Keratinocyte (primary cell): ENCODE measurements around the gene FFAR2. TPM values are rescaled to one million over a fixed set of nuclear protein-coding genes. Genes with fewer than 3 reads are reported as not detected.

Experiments used
- DNase-seq: peaks from one replicate; pipeline ENCODE4 v3.0.0-alpha.2; 2011; ENCODE audit warnings: low read depth, missing footprints, low spot score
- FAIRE-seq: peaks from 2 replicates; lab custom pipeline; 2011; peaks lifted over from hg19 to GRCh38; lab: Jason Lieb, UNC
- H2AFZ ChIP-seq: 2 replicates; pipeline ENCODE4 v1.6.0; 2012; ENCODE audit warnings: low read length, control low read depth, inconsistent platforms; ENCODE audit not compliant: control insufficient read depth
- H3K27ac ChIP-seq: 2 replicates; pipeline ENCODE4 v1.5.1; 2011; ENCODE audit warnings: low read length; ENCODE audit not compliant: control insufficient read depth, insufficient read depth
- H3K27me3 ChIP-seq: 3 replicates; pipeline ENCODE4 v1.6.0; 2011; ENCODE audit warnings: low read length; ENCODE audit not compliant: control insufficient read depth, insufficient read depth; ENCODE audit errors: extremely low read depth
- H3K36me3 ChIP-seq, 2 experiments: 2 replicates in 1 of 2; 3 replicates in 1 of 2; pipeline ENCODE4 v1.5.1; 2011; ENCODE audit warnings: low read length in 2 of 2, mild to moderate bottlenecking in 1 of 2; ENCODE audit not compliant: control insufficient read depth in 2 of 2, insufficient read depth in 2 of 2; ENCODE audit errors: extremely low read depth in 1 of 2
- H3K4me1 ChIP-seq: 3 replicates; pipeline ENCODE4 v1.5.1; 2011; ENCODE audit warnings: low read length; ENCODE audit not compliant: control insufficient read depth, insufficient read depth; ENCODE audit errors: extremely low read depth
- H3K4me2 ChIP-seq: 3 replicates; pipeline ENCODE4 v1.6.0; 2011; ENCODE audit warnings: low read depth, low read length; ENCODE audit not compliant: control insufficient read depth, insufficient read depth; ENCODE audit errors: extremely low read depth
- H3K4me3 ChIP-seq, 3 experiments: fragments of 200-600 bp in 1 of 3; sonication (generic) in 1 of 3; 2 replicates in 2 of 3; 3 replicates in 1 of 3; pipeline ENCODE4 v1.5.1; 2011 to 2016; ENCODE audit warnings: low read length in 3 of 3, mild to moderate bottlenecking in 3 of 3, control low read depth in 2 of 3, inconsistent platforms in 1 of 3, low read depth in 1 of 3, mixed read lengths in 1 of 3, mixed run types in 1 of 3, moderate library complexity in 1 of 3; ENCODE audit not compliant: control insufficient read depth in 2 of 3, insufficient read depth in 2 of 3; ENCODE audit errors: extremely low read depth in 1 of 3
- H3K79me2 ChIP-seq: 2 replicates; pipeline ENCODE4 v1.6.0; 2012; ENCODE audit warnings: low read length; ENCODE audit not compliant: control insufficient read depth, insufficient read depth
- H3K9ac ChIP-seq: 3 replicates; pipeline ENCODE4 v1.6.0; 2011; ENCODE audit warnings: low read length; ENCODE audit not compliant: control insufficient read depth, insufficient read depth; ENCODE audit errors: extremely low read depth
- H3K9me1 ChIP-seq: 3 replicates; pipeline ENCODE4 v1.6.0; 2011; ENCODE audit warnings: low read length; ENCODE audit not compliant: control insufficient read depth, insufficient read depth; ENCODE audit errors: extremely low read depth
- H3K9me3 ChIP-seq: 2 replicates; pipeline ENCODE4 v1.5.1; 2012; ENCODE audit warnings: low read depth, low read length; ENCODE audit not compliant: control insufficient read depth
- H4K20me1 ChIP-seq: 3 replicates; pipeline ENCODE4 v1.6.0; 2011; ENCODE audit warnings: low read length; ENCODE audit not compliant: control insufficient read depth, insufficient read depth; ENCODE audit errors: extremely low read depth
- CTCF ChIP-seq, 3 experiments: IDR thresholded peaks in 1 of 3; conservative IDR thresholded peaks in 1 of 3; optimal IDR thresholded peaks in 1 of 3; 2 replicates in 2 of 3; 3 replicates in 1 of 3; pipeline versions ENCODE3 to v1.5.1; 2011; ENCODE audit warnings: low read length in 3 of 3, mild to moderate bottlenecking in 3 of 3, moderate library complexity in 2 of 3, control low read depth in 1 of 3, inconsistent platforms in 1 of 3; ENCODE audit not compliant: insufficient read depth in 2 of 3; ENCODE audit errors: extremely low read depth in 1 of 3
- EZH2 ChIP-seq: IDR thresholded peaks from one replicate; pipeline ENCODE4 v1.6.1; 2012; ENCODE audit warnings: inconsistent platforms, mild to moderate bottlenecking, low read length, moderate library complexity
- dilution Hi-C: fragments of 300-500 bp; cut with MboI; formaldehyde crosslinking; loops from one replicate; pipeline ENCODE4 v1.7.0; 2020; ENCODE audit warnings: low sequenced_read_pairs; ENCODE audit not compliant: extremely low pct_ligation_motif_present
- polyA plus RNA-seq, 5 experiments: library from polyadenylated mRNA; depleted of rRNA in 3 of 5; stranded (reverse) in 3 of 5; stranded (forward) in 1 of 5; unstranded in 1 of 5; fragments of >200 nt; gene quantifications; 1 replicate in 1 of 5; 2 replicates in 3 of 5; 3 replicates in 1 of 5; pipeline versions ENCODE4 v1.2.1 to v1.2.3, GENCODE V29; 2011 to 2012; ENCODE audit warnings: missing spikeins in 2 of 5, low read depth in 1 of 5, low replicate concordance in 1 of 5

Gene FFAR2
- polyA plus RNA-seq, 1 donor (not counting 4 experiments of a cell fraction or from before 2014, with no cell fraction given) = not detected

- Histone ChIP-seq H3K4me1 (peaks cover 18% of the 10 kb centered on the region), H3K9ac (no peak overlapping the region), H3K79me2 (no peaks in the 10 kb centered on the region), H3K27ac (no peak overlapping the region), H4K20me1 (peaks cover 2% of the 10 kb centered on the region), H3K4me3 (no peak overlapping the region), H3K36me3 (no peaks in the 10 kb centered on the region), H3K27me3 (peaks cover 22% of the 10 kb centered on the region), H3K4me2 (no peak overlapping the region), H3K9me1 (no peaks in the 10 kb centered on the region), H3K9me3 (no peaks in the 10 kb centered on the region), H2AFZ (no peak overlapping the region)
- FAIRE-seq (no peak), DNase-seq (no peak)
- no peak for TF ChIP-seq CTCF (optimal IDR thresholded peaks at IDR 0.05 in 1 of 3, IDR thresholded peaks at IDR 0.05 in 1 of 3, conservative IDR thresholded peaks at IDR 0.05 in 1 of 3; ENCODE audit: extremely low read depth in 1 of 3, insufficient read depth in 2 of 3, low read length in 3 of 3)
- no peak for TF ChIP-seq EZH2
- dilution Hi-C loops = no loop called here
These were observed 43.8 kb downstream of the FFAR2 start for GRCh38 chr19:35491836-35492360.

- FAIRE-seq = peak; percentile 88
- DNase-seq = no peak
- H3K27me3 ChIP-seq = peaks cover 16% of the 10 kb centered on the region
These were observed 45.9 kb downstream of the FFAR2 start for GRCh38 chr19:35493971-35494370.

More at GRCh38 chr19:35493971-35494370, 45.9 kb downstream of the FFAR2 start:
- Histone ChIP-seq H3K36me3 (peaks cover 5 to 6% of the 10 kb centered on the region in 2 experiments), H3K79me2 (no peaks in the 10 kb centered on the region), H3K9me1 (no peaks in the 10 kb centered on the region), H3K4me1 (peaks cover 18% of the 10 kb centered on the region), H3K4me2 (peak overlapping the region; percentile 73), H3K4me3 (peak overlapping the region in 2 of 3 experiments; percentile 35 to 53), H2AFZ (peak overlapping the region; percentile 77), H4K20me1 (peaks cover 2% of the 10 kb centered on the region), H3K9me3 (no peaks in the 10 kb centered on the region), H3K9ac (no peak overlapping the region), H3K27ac (no peak overlapping the region)
- TF ChIP-seq EZH2 (no peak), CTCF (optimal IDR thresholded peaks at IDR 0.05 in 1 of 3, IDR thresholded peaks at IDR 0.05 in 1 of 3, conservative IDR thresholded peaks at IDR 0.05 in 1 of 3; ENCODE audit: extremely low read depth in 1 of 3, insufficient read depth in 2 of 3, low read length in 3 of 3) (no peak)
- dilution Hi-C loops = no loop called here
